ENCODE results near the gene PGAP2.

DNA sequence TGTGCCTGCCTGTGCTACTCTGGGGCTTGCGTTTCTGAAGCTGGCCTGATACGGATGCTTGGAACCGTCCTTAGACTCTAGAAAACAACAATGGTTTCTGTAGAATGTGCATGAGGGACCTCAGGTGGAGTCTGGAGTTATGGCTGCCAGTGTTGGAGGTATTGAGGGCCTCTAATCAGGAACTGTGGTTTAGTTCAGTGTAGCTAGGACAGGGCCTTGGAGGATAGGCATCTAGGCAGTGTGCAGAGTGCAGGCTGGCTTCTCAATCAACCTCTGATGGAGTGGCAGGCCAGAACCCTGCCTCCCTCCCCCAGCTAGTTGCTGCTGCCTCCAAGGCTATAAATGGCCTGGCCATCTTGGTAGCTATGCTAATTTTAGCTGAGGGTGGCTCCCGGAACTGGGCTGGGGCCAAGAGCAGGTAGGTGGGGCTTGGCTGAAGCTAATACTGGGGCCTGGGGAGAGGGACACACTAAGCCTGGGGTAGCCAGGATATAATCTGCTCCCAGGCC, 51.1 kb downstream of the PGAP2 start:
- no peak for TF ChIP-seq CTCF (IDR thresholded peaks at IDR 0.05; ENCODE audit: insufficient read depth, low read depth, low read length)
- TF ChIP-seq EZH2 (IDR thresholded peaks at IDR 0.05; ENCODE audit: insufficient read depth, low read length), result no peak

All from astrocyte (in vitro differentiated cells and primary cell).